ACC112 (cell line): Measurements from ENCODE around the gene TEX38.
"Not testable (repeated sequence)": the region's sequence is repeated elsewhere in the genome, so short reads cannot be mapped to it uniquely, and the experiment has no call there.

Experiments used
- H2AFZ ChIP-seq: fragments of 200-600 bp; sonication (generic); one replicate; pipeline ENCODE4 v1.6.0; 2017; ENCODE audit warnings: antibody characterized with exemption, low read length; ENCODE audit not compliant: unreplicated experiment
- H3K27ac ChIP-seq: fragments of 200-600 bp; sonication (generic); 2 replicates; pipeline ENCODE4 v1.5.1; 2014; ENCODE audit warnings: low read depth, mild to moderate bottlenecking, antibody characterized with exemption, low read length, moderate library complexity
- H3K27me3 ChIP-seq: fragments of 200-600 bp; sonication (generic); 2 replicates; pipeline ENCODE4 v1.6.1; 2014; ENCODE audit warnings: mild to moderate bottlenecking, antibody characterized with exemption, low read length, moderate library complexity, mixed read lengths; ENCODE audit not compliant: insufficient read depth
- H3K36me3 ChIP-seq: fragments of 200-600 bp; sonication (generic); 2 replicates; pipeline ENCODE4 v1.6.1; 2016; ENCODE audit warnings: mild to moderate bottlenecking, antibody characterized with exemption, low read length, moderate library complexity, mixed read lengths; ENCODE audit not compliant: insufficient read depth
- H3K4me1 ChIP-seq: fragments of 200-600 bp; sonication (generic); one replicate; pipeline ENCODE4 v1.6.1; 2016; ENCODE audit warnings: low read length, mixed read lengths; ENCODE audit not compliant: insufficient read depth, unreplicated experiment, control insufficient read depth
- H3K4me3 ChIP-seq: fragments of 200-600 bp; sonication (generic); 2 replicates; pipeline ENCODE4 v1.5.1; 2014; ENCODE audit warnings: mild to moderate bottlenecking, low read depth, low read length
- H3K79me2 ChIP-seq: fragments of 200-600 bp; sonication (generic); one replicate; pipeline ENCODE4 v1.6.0; 2016; ENCODE audit warnings: low read length; ENCODE audit not compliant: control insufficient read depth, unreplicated experiment, insufficient read depth

The TEX38 gene

DNA sequence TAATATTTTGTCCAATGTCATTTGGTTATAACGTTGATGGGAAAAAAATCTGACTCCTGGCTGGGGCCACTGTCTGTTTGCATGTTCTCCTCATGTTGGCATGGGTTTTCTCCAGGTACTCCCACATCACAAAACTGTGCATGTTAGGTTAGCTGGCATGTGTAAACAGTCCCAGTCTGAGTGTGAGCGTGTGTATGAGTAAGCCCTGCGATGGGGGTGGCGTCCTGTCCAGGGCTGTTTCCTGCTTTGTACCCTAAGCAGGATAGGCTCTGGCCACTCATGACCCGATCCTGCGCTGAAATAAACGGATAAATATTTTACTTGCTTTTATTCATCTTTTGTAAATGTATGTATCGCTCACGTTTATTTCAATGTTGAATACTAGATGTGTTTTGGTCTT lies 33.8 kb downstream of the TEX38 start:
- no peaks in the 10 kb centered on the region for H3K79me2 ChIP-seq
- no peak overlapping the region for H3K27ac ChIP-seq
- no peaks in the 10 kb centered on the region for H3K4me1 ChIP-seq
- H3K4me3 ChIP-seq, result no peak overlapping the region
- H3K27me3 ChIP-seq, result no peaks in the 10 kb centered on the region
- peaks cover 34% of the 10 kb centered on the region; the same call in 1 of the 2 replicates for H3K36me3 ChIP-seq
- no peak overlapping the region for H2AFZ ChIP-seq

DNA sequence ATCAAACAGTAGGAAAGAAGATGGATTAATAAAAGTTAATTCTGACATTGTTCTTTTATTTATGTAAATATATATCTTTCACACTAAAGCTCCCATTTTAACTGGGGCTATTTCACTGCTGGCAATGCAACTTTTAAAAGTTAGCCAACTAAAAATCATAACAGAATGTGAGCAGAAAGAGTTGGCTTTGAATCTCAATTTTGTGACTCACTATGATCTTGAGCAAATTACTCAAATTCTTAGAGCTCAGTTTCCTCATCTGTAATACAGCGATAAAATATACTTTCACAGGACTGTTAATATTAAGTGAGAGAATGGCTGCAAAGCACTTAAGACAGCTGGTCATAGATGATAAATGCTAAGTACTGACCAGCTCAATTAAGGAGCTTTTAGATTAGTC lies 36.5 kb downstream of the TEX38 start:
- Histone ChIP-seq H3K27me3 (no peaks in the 10 kb centered on the region), H3K27ac (no peak overlapping the region), H2AFZ (no peak overlapping the region), H3K36me3 (peaks cover 38% of the 10 kb centered on the region), H3K4me3 (no peak overlapping the region), H3K4me1 (no peaks in the 10 kb centered on the region), H3K79me2 (peaks cover 2% of the 10 kb centered on the region)

DNA sequence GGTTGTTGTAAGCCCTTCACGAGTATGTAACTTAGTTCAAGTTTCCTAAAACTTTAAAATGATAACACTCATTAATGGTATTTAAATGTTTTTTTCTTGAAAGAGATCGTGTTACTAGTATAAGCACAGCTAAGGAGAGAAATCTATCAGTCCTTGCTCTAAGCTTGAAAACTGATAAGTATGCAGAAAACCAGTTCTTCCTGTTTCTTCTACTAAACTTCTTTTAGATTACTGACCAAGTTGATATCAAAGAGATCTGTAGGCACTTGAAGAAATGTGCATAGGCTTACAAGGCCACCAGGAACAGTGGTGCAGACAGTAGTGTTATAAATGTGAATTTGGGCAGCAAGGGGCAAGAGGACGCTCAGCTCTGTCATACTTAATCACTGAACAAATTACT lies 43.3 kb downstream of the TEX38 start:
- Histone ChIP-seq H3K79me2 (peaks cover 26% of the 10 kb centered on the region), H3K4me3 (no peak overlapping the region), H3K4me1 (peaks cover 22% of the 10 kb centered on the region), H2AFZ (no peak overlapping the region), H3K27me3 (no peaks in the 10 kb centered on the region), H3K27ac (no peak overlapping the region), H3K36me3 (peaks cover 13% of the 10 kb centered on the region)

DNA sequence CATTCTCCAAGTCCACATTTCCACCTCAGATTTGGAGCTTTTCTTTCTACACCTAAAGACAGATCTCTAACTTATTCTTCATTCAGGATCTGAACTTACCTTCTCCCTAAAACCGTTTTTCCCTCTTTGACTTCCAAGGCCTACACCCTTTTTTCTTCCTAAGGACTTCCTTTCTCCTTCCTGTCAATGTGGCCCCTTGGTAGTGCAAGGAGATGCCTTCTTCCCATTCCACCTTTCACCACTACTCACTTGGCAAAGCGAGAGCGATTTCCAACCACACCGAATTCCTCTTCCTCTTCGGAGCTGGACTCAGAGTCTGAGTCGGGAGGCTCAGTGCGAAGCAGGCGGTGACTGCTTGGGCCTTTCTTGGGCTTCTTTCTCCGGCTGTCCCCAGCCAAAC lies 46.0 kb downstream of the TEX38 start:
- H3K36me3 ChIP-seq, result peaks cover 11% of the 10 kb centered on the region
- H3K79me2 ChIP-seq, result peaks cover 26% of the 10 kb centered on the region
- H3K27ac ChIP-seq, result no peak overlapping the region
- peaks cover 22% of the 10 kb centered on the region for H3K4me1 ChIP-seq
- H2AFZ ChIP-seq, result no peak overlapping the region
- peak overlapping the region; percentile 85 for H3K4me3 ChIP-seq
- H3K27me3 ChIP-seq, result no peaks in the 10 kb centered on the region

DNA sequence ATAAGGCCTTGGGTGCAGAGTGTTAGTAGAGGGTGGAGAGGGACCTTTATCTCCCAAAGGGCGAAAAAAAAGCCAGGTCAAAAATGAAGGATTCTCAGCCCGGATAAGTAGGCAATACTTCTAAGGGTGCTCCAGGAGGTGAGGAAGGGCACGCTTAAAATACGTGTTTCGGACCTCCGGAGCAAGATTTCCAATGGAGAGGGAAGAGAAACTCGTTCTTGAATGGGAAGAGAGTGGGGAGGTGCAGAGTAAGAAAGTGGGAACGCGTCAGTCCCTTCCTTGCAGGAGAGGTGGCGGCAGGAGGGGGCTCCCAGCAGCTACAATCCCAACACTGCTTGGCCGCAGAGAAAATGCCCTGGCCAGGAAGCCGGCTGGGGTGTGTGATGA lies 46.7 kb downstream of the TEX38 start:
- Histone ChIP-seq H3K36me3 (peaks cover 8% of the 10 kb centered on the region), H3K4me3 (peak overlapping the region; percentile 85), H3K79me2 (peaks cover 23% of the 10 kb centered on the region), H3K27ac (no peak overlapping the region), H2AFZ (peak overlapping the region; percentile 61), H3K4me1 (peaks cover 22% of the 10 kb centered on the region), H3K27me3 (no peaks in the 10 kb centered on the region)

DNA sequence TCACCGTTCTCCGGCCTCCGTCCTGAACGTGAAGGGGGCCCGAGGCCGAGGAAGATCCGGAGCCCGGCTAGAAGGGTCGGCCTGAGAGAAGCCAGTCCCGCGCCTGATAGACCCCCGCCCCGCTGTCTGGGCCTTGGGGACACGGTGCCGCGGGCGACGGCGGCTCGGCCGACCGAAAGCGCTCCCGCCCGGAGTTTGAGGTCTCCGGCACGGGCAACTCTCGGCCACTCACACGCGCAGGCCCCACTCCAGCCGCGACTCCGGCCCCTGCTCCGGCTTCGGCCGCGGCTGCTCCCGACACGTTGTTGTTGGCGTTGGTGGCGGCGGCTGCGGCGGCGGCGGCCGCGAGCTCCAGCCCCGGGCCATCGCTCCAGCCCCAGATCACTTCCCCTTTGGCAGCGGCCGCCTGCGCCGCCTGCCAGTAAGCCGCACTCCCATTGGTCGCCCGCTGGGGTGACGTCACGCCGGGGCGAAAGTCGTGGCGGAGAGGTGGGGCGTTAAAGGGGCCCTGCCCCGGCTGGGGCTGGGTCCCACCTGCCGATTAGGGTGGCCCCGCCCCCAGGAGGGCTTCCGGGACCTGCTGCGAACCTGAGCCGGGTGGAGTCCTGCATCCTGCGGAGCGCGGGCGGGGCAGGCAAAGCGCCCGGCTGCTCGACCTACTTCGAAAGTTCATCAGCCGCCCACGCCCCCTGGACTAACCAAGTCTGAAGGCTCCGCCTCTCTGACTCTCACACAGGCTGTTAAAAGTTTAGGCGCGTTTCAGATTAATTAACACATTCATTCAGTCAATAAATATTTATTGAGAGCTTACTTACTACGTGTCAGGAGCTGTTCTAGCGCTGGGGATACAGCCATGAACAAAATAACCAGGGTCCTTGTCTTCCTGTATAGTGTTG lies 47.3 kb downstream of the TEX38 start, which contains the start of gene EFCAB14:
Gene EFCAB14 (minus strand): TSS at position 388 of the 896 bp plus-strand sequence. CDS start 1,027 bp downstream, outside the sequence.
- peak within 1 kb of the TSS; percentile 96 for H2AFZ ChIP-seq
- H3K36me3 ChIP-seq, result peaks cover 8% of the 10 kb centered on the region
- peaks cover 22% of the 10 kb centered on the region for H3K4me1 ChIP-seq
- H3K79me2 ChIP-seq, result peaks cover 23% of the 10 kb centered on the region
- H3K4me3 ChIP-seq, result peak within 1 kb of the TSS; percentile 85
- H3K27ac ChIP-seq, result no peak within 1 kb of the TSS
- H3K27me3 ChIP-seq, result no peaks in the 10 kb centered on the region

DNA sequence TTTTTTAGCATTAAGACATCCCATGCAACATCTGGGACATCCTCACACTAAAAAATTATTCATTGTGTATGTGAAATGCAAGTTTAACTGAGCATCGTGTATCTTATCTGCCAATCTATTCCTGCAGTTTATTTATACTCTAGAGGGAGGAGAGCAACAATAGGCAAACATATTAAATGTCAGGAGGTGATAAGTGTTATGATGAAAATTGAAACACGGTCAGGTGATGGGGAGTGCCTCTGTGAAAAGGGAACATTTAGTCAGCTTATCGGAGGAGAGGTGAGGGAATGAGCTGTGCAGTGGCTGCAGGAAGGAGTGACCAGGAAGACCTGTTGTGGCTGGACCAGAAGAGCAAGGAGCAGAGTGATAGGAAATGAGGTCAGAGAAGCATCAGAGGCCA lies 48.0 kb downstream of the TEX38 start:
- H3K4me3 ChIP-seq, result peak overlapping the region; percentile 85
- no peak overlapping the region for H3K27ac ChIP-seq
- H3K4me1 ChIP-seq, result peaks cover 22% of the 10 kb centered on the region
- peak overlapping the region; percentile 96 for H2AFZ ChIP-seq
- H3K79me2 ChIP-seq, result peaks cover 23% of the 10 kb centered on the region
- H3K27me3 ChIP-seq, result no peaks in the 10 kb centered on the region
- peaks cover 8% of the 10 kb centered on the region for H3K36me3 ChIP-seq

DNA sequence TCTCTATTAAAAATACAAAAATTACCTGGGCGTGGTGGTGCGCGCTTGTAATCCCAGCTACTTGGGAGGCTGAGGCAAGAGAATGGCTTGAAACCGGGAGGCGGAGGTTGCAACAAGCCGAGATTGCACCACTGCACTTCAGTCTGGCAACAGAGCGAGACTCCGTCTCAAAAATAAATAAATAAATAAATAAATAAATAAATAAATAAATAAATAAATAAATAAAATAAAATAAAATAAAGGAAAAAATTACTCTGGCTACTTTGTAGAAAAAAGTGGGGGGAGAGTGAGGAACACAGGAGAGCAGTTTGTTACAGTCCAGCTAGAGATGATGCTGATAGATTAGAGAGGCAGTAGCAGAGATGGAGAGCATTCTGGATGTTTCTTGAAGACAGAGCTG lies 48.7 kb downstream of the TEX38 start:
- H3K27me3 ChIP-seq, H2AFZ ChIP-seq, H3K4me3 ChIP-seq, H3K27ac ChIP-seq, H3K36me3 ChIP-seq: not testable (repeated sequence)
- H3K4me1 ChIP-seq, result peaks cover 23% of the 10 kb centered on the region
- peaks cover 23% of the 10 kb centered on the region for H3K79me2 ChIP-seq

DNA sequence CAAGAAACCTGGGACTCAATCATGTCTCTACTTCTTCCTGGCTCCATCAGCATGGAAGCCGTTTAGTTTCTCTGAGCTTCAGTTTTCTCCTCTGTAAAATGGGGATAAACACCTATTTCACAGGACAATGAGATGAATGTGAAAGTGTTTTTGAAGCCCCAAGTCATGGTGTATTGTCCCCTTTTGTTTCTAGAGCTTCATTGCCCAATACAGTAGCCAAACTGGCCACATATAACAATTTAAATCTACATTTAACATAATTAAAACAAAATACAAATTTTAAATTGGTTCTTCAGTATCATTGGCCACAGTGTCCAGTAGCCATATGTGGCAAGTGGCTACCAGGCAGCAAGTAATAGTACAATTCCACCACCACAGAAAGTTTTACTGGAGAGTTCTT lies 49.5 kb downstream of the TEX38 start:
- H3K27ac ChIP-seq, result no peak overlapping the region
- H2AFZ ChIP-seq, result no peak overlapping the region
- no peaks in the 10 kb centered on the region for H3K36me3 ChIP-seq
- H3K79me2 ChIP-seq, result peaks cover 23% of the 10 kb centered on the region
- H3K27me3 ChIP-seq, result no peaks in the 10 kb centered on the region
- H3K4me1 ChIP-seq, result peaks cover 32% of the 10 kb centered on the region
- H3K4me3 ChIP-seq, result no peak overlapping the region

DNA sequence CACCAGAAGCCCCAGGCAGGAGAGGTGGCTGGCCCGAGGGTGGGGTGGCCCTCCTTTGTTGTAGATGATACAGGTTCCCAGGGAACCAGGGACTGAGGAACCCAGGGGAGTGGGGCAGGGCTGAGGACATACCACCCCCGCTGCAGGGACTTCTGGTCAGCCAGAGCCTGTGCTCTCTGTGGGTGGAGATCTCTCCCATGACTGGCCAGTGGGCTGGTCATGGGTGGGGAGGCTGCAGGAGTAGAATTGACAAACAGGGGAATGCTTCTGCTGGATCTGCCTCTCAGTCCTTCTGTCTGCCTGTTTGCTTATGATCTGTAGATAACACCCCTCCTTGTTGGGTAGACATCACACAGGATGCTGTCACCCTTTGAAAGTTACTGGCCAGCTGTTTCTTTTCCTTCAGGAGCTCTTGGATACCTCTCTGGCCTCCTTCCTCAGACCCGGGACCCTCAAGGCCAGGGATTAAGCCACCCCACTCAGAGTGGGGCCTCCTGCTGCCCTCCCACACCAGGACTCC lies 50.1 kb downstream of the TEX38 start:
- Histone ChIP-seq H3K36me3 (no peaks in the 10 kb centered on the region), H3K27me3 (peaks cover 3% of the 10 kb centered on the region), H3K4me3 (no peak overlapping the region), H3K27ac (no peak overlapping the region), H3K4me1 (peaks cover 30% of the 10 kb centered on the region), H3K79me2 (peaks cover 19% of the 10 kb centered on the region), H2AFZ (no peak overlapping the region)
